ENCODE results near the gene CALN1. TPM values are rescaled to one million over a fixed set of nuclear protein-coding genes. Genes with fewer than 3 reads are reported as not detected.

The CALN1 gene
- total RNA-seq, 1 experiment from 2014 or later, result 0.05 TPM

DNA sequence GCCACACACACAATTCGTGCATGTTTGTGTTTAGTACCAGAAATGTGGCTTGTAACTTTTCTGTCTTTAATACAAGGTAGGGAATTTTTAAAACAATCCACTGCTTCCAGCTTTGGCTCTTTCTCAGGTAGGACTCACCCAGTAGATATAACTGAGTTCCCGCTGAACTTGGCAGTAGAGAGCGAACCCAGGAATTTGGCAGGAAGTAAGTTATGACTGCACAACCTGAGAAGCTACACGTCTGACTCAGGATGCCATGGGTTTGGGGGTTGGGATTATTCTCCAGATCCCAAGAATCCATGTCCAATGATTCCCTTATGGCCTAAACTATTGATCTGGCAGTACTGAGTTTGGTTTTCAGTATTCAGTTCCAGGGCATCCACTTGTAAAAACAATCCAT, 499.7 kb downstream of the CALN1 start:
- ChIA-PET POLR2A (no interaction called here), CTCF (no interaction called here)
- Histone ChIP-seq H3K27me3 (ENCODE audit: control insufficient read depth, insufficient read depth, low read length) (no peaks in the 10 kb centered on the region), H3K4me3 (ENCODE audit: low read depth in 2 of 2, low read length in 2 of 2) (no peak overlapping the region), H3K36me3 (ENCODE audit: control insufficient read depth, insufficient read depth, low read length) (no peaks in the 10 kb centered on the region), H3K4me1 (ENCODE audit: control insufficient read depth, insufficient read depth, low read length) (no peaks in the 10 kb centered on the region), H3K27ac (ENCODE audit: low read length) (no peak overlapping the region), H3K9me3 (ENCODE audit: control insufficient read depth, insufficient read depth, low read depth, low read length) (no peaks in the 10 kb centered on the region)
- intact Hi-C loops (cut with micrococcal nuclease; ENCODE audit: unreplicated experiment) (no loop called here), in situ Hi-C loops (cut with HindIII; ENCODE audit: low pct_unique_long_range_greater_than_20kb, low sequenced_read_pairs) (no loop called here)
- ATAC-seq (no peak), DNase-seq (ENCODE audit: low read depth, low spot score) (no peak)
- BruUV-seq (replicated peaks), result no TSS peak
- no peak for TF ChIP-seq SIN3A (IDR thresholded peaks at IDR 0.05; ENCODE audit: borderline replicate concordance, insufficient read depth, low read depth, low read length)
- TF ChIP-seq, protein P1, sequence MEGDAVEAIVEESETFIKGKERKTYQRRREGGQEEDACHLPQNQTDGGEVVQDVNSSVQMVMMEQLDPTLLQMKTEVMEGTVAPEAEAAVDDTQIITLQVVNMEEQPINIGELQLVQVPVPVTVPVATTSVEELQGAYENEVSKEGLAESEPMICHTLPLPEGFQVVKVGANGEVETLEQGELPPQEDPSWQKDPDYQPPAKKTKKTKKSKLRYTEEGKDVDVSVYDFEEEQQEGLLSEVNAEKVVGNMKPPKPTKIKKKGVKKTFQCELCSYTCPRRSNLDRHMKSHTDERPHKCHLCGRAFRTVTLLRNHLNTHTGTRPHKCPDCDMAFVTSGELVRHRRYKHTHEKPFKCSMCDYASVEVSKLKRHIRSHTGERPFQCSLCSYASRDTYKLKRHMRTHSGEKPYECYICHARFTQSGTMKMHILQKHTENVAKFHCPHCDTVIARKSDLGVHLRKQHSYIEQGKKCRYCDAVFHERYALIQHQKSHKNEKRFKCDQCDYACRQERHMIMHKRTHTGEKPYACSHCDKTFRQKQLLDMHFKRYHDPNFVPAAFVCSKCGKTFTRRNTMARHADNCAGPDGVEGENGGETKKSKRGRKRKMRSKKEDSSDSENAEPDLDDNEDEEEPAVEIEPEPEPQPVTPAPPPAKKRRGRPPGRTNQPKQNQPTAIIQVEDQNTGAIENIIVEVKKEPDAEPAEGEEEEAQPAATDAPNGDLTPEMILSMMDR (IDR thresholded peaks at IDR 0.05), result no peak
- TF ChIP-seq TCF7L2 (IDR thresholded peaks at IDR 0.05; ENCODE audit: low read depth, low read length), result no peak
- no peak for TF ChIP-seq POLR2AphosphoS5 (IDR thresholded peaks at IDR 0.05; ENCODE audit: low read depth, low read length)
- TF ChIP-seq, protein P2, sequence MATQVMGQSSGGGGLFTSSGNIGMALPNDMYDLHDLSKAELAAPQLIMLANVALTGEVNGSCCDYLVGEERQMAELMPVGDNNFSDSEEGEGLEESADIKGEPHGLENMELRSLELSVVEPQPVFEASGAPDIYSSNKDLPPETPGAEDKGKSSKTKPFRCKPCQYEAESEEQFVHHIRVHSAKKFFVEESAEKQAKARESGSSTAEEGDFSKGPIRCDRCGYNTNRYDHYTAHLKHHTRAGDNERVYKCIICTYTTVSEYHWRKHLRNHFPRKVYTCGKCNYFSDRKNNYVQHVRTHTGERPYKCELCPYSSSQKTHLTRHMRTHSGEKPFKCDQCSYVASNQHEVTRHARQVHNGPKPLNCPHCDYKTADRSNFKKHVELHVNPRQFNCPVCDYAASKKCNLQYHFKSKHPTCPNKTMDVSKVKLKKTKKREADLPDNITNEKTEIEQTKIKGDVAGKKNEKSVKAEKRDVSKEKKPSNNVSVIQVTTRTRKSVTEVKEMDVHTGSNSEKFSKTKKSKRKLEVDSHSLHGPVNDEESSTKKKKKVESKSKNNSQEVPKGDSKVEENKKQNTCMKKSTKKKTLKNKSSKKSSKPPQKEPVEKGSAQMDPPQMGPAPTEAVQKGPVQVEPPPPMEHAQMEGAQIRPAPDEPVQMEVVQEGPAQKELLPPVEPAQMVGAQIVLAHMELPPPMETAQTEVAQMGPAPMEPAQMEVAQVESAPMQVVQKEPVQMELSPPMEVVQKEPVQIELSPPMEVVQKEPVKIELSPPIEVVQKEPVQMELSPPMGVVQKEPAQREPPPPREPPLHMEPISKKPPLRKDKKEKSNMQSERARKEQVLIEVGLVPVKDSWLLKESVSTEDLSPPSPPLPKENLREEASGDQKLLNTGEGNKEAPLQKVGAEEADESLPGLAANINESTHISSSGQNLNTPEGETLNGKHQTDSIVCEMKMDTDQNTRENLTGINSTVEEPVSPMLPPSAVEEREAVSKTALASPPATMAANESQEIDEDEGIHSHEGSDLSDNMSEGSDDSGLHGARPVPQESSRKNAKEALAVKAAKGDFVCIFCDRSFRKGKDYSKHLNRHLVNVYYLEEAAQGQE (IDR thresholded peaks at IDR 0.05; ENCODE audit: insufficient read depth in 1 of 2, low read depth in 2 of 2, low read length in 1 of 2), result no peak

DNA sequence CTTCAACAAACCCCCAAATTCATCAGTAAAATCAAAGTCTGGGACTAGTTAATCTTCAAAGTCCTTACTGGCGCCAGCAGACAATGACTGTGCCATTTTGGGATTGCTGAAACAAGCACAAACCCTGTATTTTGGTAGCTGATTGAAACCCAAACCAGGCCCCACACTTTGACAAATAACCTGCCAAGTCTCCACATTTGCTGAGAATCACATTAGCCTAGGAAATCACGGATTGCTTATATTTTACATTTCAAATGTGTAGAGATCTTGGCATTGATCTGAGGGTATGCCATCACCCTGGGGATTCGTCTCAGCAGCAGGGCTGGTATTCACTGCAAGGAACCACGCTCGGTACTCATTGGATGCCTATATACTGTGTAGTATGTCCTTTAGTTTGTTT, 501.1 kb downstream of the CALN1 start:
- TF ChIP-seq, protein P2 (IDR thresholded peaks at IDR 0.05; ENCODE audit: insufficient read depth in 1 of 2, low read depth in 2 of 2, low read length in 1 of 2), result no peak
- TF ChIP-seq TCF7L2 (IDR thresholded peaks at IDR 0.05; ENCODE audit: low read depth, low read length) (no peak), SIN3A (IDR thresholded peaks at IDR 0.05; ENCODE audit: borderline replicate concordance, insufficient read depth, low read depth, low read length) (no peak), POLR2AphosphoS5 (IDR thresholded peaks at IDR 0.05; ENCODE audit: low read depth, low read length) (no peak)
- TF ChIP-seq, protein P1 (IDR thresholded peaks at IDR 0.05), result no peak
- ChIA-PET POLR2A (no interaction called here), CTCF (interaction anchor here (0.7 kb wide), 1 partner anchor 42 kb away, joined by 3 read pairs; no protein-coding TSS in a partner anchor)
- no peaks in the 10 kb centered on the region for H3K36me3 ChIP-seq (ENCODE audit: control insufficient read depth, insufficient read depth, low read length)
- no peaks in the 10 kb centered on the region for H3K27me3 ChIP-seq (ENCODE audit: control insufficient read depth, insufficient read depth, low read length)
- ATAC-seq (no peak), DNase-seq (ENCODE audit: low read depth, low spot score) (no peak)
- in situ Hi-C loops (cut with HindIII; ENCODE audit: low pct_unique_long_range_greater_than_20kb, low sequenced_read_pairs), result no loop called here
- no peak overlapping the region for H3K27ac ChIP-seq (ENCODE audit: low read length)
- no peaks in the 10 kb centered on the region for H3K4me1 ChIP-seq (ENCODE audit: control insufficient read depth, insufficient read depth, low read length)
- no TSS peak for BruUV-seq (replicated peaks)
- H3K4me3 ChIP-seq (ENCODE audit: low read depth in 2 of 2, low read length in 2 of 2), result no peak overlapping the region
- intact Hi-C loops (cut with micrococcal nuclease; ENCODE audit: unreplicated experiment), result no loop called here
- no peaks in the 10 kb centered on the region for H3K9me3 ChIP-seq (ENCODE audit: control insufficient read depth, insufficient read depth, low read depth, low read length)

Data from Panc1 (cell line).